HepG2 (cell line): ENCODE results near the gene PDGFB.

Experiments used
- ARNT ChIP-seq: fragments of 450-650 bp; IDR thresholded peaks from 2 replicates; pipeline ENCODE4 v1.6.1; 2017
- CREM ChIP-seq, 2 experiments: sonication (generic) in 1 of 2; formaldehyde crosslinking in 1 of 2; IDR thresholded peaks; 2 replicates each; pipeline versions ENCODE4 v1.4.0 to v1.6.1; 2016 to 2020; ENCODE audit warnings: antibody characterized with exemption in 1 of 2, mild to moderate bottlenecking in 1 of 2, missing genetic modification reagents in 1 of 2
- NFATC3 ChIP-seq: sonication (generic); formaldehyde crosslinking; IDR thresholded peaks from 2 replicates; pipeline ENCODE4 v1.5.1; 2020; ENCODE audit warnings: mild to moderate bottlenecking, missing genetic modification reagents
- SMARCE1 ChIP-seq: fragments of 450-650 bp; IDR thresholded peaks from 2 replicates; pipeline ENCODE4 v1.6.1; 2017; ENCODE audit warnings: borderline replicate concordance
- TOE1 ChIP-seq: sonication (generic); formaldehyde crosslinking; IDR thresholded peaks from 2 replicates; pipeline ENCODE4 v1.4.0; 2020; ENCODE audit warnings: mild to moderate bottlenecking, missing genetic modification reagents
- ZBTB7A ChIP-seq: sonication (generic); formaldehyde crosslinking; IDR thresholded peaks from 2 replicates; pipeline ENCODE4 v1.8.0; 2022; ENCODE audit warnings: mild to moderate bottlenecking, missing genetic modification reagents

- TF ChIP-seq TOE1 (CRISPR knock-in tag) (no peak), CREM (IDR thresholded peaks at IDR 0.05) (no peak), CREM (CRISPR knock-in tag; IDR thresholded peaks at IDR 0.05) (no peak), SMARCE1 (no peak), ZBTB7A (CRISPR knock-in tag) (no peak), NFATC3 (CRISPR knock-in tag) (no peak), ARNT (no peak)
These were observed 1.4 kb upstream of the PDGFB start for GRCh38 chr22:39246217-39246616.
